Renal cortex interstitium (tissue), 11 donors: Measurements from ENCODE around the gene SORCS2. TPM values are rescaled to one million over a fixed set of nuclear protein-coding genes. Genes with fewer than 3 reads are reported as not detected.

Experiments used
- DNase-seq, 11 donors: peaks; one replicate each; pipeline ENCODE4 v3.0.0-alpha.2; 2013; ENCODE audit warnings: low read depth in 9 of 11, low spot score in 4 of 11; ENCODE audit errors: extremely low read depth in 1 of 11
- polyA plus RNA-seq, 3 donors: library from polyadenylated mRNA; unstranded; fragments of 120-200 nt; gene quantifications; one replicate each; pipeline ENCODE4 v1.2.1, GENCODE V29; 2013; ENCODE audit not compliant: insufficient read length in 3 of 3

SORCS2 gene
- polyA plus RNA-seq, 3 donors, result 8.3 to 13.3 (median 9.9) TPM

- DNase-seq, result no peak
Observed at GRCh38 chr4:7367864-7368277, 175.5 kb downstream of the SORCS2 start.

DNA sequence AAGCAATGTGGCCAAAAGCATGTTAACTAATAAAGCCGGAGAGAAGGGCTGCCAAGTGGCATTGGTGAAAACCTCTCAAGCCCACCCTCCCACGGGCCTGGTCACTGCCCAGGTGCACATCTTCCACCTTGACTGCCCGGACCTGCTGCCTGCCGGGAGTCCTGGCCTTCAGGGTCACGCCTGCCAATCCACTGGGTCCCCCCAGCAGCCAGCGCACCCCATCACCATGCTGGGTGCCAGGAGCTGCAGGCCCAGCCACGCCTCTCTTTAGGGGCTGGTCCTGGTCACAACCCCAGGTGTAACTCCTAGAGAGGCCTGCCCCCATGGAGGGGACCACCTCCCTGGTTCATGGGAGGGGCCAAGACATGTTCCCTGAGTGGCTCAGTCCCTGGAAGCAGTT is 176.0 kb downstream of the SORCS2 start:
- no peak for DNase-seq

DNA sequence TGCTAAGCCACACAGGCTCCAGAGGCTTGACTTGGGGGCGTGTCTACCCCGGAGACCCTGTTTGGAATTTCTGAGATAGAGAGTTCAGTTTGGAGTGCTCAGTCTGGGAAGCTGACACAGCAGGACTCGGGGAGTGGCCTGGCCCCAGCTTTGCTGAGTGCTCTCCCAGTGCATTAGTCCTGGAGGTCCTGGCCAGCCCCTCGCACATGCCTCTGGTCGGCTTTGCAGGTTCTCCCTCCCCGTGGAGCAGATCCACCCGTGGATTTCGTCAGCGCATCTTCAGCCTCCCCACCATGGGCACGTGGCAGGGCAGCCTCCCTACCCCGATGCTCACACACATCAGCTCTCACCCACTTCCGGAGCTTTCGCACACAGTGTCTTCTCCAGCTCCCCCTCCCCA is 177.2 kb downstream of the SORCS2 start:
- no peak for DNase-seq

DNA sequence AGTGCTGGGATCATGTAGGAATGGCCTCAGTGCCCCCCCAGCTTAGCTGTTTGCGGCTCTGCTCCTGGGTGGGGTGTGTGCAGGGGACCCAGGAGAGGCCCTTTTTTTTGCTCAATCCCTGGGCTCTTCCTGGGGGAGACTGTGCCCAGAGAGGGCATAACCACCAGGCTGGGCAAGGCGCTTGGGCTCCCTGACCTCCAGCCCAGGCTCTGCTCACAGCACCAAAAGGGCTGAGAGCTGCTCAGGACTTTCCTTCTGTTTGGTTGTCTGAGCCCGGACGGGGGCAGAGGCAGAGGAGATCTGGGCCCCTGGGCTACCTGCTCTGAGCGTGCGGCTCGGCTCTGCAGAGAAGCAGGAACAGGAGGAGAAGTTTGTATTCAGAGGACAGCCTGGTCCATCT is 177.7 kb downstream of the SORCS2 start:
- DNase-seq, result no peak

- no peak for DNase-seq
Observed at GRCh38 chr4:7371210-7371941, 179.0 kb downstream of the SORCS2 start.

DNA sequence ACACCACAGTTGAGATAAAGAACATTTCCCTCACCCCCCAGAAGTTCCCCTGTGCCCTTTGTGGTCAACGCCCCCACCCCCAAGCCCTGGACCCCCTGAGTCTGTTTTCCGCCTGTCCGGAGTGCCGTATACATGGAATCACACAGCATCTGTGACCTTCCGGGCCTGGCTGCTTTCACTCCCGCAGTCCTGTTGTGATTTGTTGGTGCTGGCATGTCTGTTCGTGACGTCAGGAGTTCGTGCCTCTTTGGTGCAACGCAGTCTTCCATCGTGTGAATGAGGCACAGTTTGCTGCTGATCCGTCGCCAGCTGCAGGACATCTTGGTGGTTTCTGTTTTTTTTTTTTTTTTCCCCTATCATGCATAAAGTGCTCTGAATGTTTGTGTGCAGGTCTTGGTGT is 180.3 kb downstream of the SORCS2 start:
- DNase-seq, result no peak

DNA sequence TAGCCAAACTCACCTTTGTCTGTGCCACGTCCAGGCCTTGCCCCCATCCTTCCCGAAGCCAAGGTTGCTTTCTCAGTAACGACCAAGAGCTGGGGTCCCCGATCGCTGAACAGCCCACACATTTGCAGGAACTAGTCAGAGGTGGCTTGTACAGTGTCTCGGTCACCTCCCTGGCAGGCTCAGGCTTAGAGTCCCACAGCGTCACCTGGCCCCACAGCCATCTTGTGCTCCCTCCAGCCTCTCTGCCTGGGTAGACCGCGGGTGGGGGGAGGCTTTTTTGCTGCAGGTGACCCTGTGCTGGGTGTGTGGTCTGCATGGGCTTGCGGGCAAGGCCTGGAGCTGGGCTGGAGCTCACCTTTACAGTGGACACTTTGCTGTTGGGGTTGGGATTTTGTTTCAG is 182.2 kb downstream of the SORCS2 start:
- DNase-seq, result no peak

- DNase-seq, result no peak
Observed at GRCh38 chr4:7375427-7375826, 183.1 kb downstream of the SORCS2 start.

GRCh38 chr4:7377223-7377865 is 185.0 kb downstream of the SORCS2 start:
- no peak for DNase-seq

- DNase-seq, result no peak
Observed at GRCh38 chr4:7379186-7379585, 186.8 kb downstream of the SORCS2 start.

- DNase-seq, result no peak
Observed at GRCh38 chr4:7379719-7380118, 187.4 kb downstream of the SORCS2 start.

- DNase-seq, result no peak
Observed at GRCh38 chr4:7381221-7381889, 189.0 kb downstream of the SORCS2 start.

DNA sequence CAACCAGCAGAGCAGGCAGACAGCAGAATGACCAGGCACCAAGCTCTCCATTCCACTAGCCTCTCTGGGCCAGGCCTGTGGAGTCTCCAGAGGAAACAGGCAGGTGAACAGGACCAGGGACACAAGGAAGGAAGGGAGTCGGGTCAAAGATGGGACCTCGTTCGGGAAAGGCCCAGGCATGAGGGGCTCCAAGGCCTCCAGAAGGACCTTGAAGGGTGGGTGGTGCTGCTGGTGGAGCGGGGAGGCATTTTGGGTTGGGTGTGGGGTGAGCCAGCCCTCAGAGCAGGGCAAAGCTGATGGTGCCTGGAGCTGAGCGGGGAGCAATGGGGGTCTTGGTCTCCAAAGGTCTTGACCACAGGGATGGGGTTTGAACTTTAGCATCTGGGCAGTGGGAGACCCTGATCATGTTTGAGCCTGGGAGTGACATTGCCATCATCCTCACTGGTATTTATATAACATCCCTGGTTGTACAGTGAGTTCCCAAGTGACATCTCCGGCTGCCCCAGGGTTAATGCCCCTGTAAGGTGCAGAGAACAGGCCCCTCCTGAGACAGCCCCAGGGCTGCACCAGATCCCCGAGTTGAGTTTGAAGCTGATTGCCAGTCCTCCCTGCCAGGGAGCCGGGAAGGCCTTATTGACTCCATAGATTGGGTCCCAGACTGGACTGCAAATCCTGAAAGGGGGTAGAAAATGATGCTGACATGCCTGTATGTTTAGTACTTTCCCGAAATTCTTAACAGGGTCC is 189.7 kb downstream of the SORCS2 start:
- DNase-seq, result no peak

DNA sequence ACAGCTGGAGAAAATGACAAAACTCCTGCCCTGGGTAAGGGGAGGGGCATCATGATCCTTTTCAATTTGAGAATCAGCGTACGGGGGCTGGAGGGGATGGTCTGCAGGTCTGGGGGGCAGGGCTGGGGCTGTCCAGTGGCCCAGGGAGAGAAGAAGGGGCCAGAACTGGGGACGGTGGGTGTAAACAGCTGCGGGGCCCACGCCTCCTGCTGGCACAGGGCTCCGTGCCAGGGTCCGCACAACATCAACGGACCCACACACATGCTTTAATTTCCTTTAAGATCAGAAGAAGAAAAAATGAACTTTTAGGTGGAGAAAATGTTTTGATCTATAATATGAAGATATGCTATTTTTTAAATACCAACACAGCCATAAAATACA is 190.3 kb downstream of the SORCS2 start:
- DNase-seq, result no peak

DNA sequence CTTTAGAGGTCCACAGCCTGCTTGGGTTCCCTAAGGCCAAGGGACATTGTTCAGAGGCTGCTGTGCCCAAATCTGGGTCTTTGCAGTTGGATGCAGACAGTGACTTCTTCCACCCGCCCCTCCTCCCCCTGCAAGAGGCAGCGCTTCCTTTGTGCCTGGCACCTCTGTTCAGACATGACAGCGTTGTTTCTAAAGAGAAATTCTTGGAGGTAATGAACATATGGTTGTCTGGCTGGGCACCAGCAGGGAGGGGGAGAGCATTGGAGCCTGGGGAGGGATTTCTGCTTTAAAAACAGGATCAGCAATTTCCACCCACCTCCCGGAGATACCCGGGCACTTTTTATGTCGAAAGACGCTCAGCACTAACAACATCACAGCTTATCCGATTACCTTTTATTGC is 190.9 kb downstream of the SORCS2 start:
- no peak for DNase-seq

GRCh38 chr4:7384003-7384928 is 191.9 kb downstream of the SORCS2 start:
- no peak for DNase-seq

DNA sequence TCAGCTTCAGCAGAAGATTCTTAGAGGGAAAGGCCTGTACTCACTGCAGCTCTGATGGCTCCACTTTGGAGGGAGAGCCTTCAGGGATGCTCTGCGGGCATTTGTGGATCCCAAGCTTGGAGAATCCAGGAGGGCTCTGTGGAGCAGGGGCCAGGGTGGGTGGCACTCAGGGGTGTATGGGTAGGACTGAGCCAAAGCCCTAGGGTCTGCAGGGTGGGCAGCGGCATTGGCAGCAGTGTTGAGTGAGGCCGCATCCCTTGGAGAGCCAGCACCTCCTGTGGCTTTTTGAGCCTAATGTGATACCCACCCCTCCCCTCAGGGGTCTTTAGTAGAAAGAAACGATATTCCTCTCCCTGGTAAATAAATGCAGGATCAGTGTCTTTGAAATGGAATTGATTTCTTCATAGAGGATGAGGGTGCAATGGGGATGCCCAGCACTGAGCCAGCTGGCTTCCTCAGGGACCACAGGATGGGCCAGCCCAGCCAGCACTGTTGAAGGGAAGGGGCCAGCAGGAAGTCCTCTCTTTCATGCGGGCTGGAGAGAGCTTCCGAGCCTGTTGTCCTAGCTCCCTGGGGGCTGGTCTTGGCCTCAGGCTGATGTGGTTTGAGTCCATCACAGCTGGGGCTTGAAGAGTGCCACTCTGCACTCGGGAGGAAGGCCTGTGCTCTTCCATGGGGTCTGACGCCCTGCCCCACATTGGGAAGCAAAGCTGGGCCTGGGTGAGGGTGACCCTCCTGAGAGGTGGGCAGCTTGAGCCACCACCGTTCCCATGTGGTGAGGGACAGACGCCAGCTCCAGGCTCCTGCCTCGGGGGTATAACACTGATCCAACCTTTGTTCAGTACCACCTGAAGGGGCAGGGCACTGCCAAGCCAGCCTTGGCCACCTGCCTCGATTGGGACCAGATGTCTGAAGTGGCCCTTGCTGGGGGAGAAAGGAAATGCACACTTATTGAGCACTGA is 192.9 kb downstream of the SORCS2 start:
- no peak for DNase-seq

- no peak for DNase-seq
Observed at GRCh38 chr4:7387925-7388324, 195.6 kb downstream of the SORCS2 start.
